Jurkat, Clone E6-1 (cell line): ENCODE results near the gene TCF3.

Source experiments
- DNase-seq: peaks from one replicate; pipeline ENCODE4 v3.0.0-alpha.2; 2011; ENCODE audit warnings: low read depth, low spot score
- H3K4me3 ChIP-seq: 2 replicates; pipeline ENCODE4 v1.5.1; 2011; ENCODE audit warnings: mild to moderate bottlenecking, low read length, control low read depth, moderate library complexity

TCF3 gene

GRCh38 chr19:1598777-1599459 is 53.5 kb downstream of the TCF3 start:
- no peak overlapping the region for H3K4me3 ChIP-seq
- DNase-seq: no peak

GRCh38 chr19:1593501-1593772 is 59.0 kb downstream of the TCF3 start:
- DNase-seq: no peak
- peak overlapping the region; percentile 71 for H3K4me3 ChIP-seq

- peak; percentile 80 for DNase-seq
- H3K4me3 ChIP-seq: peak within 1 kb of the TSS; percentile 97
Measured at GRCh38 chr19:1592755-1593500, 59.5 kb downstream of the TCF3 start, which contains the start of gene MBD3. Gene MBD3, minus strand, starts transcription at chr19:1592865. Its CDS starts 234 bp downstream, at chr19:1592631.

- DNase-seq: peak; percentile 71
- H3K4me3 ChIP-seq: peak overlapping the region; percentile 97
Measured at GRCh38 chr19:1592024-1592754, 60.2 kb downstream of the TCF3 start.

- peak overlapping the region; percentile 97 for H3K4me3 ChIP-seq
- no peak for DNase-seq
Measured at GRCh38 chr19:1591421-1592023, 60.9 kb downstream of the TCF3 start.

- H3K4me3 ChIP-seq: peak overlapping the region; percentile 97
- peak; percentile 50 for DNase-seq
Measured at GRCh38 chr19:1590641-1591397, 61.6 kb downstream of the TCF3 start.

- H3K4me3 ChIP-seq: no peak overlapping the region
- DNase-seq: no peak
Measured at GRCh38 chr19:1587872-1588271, 64.5 kb downstream of the TCF3 start.

GRCh38 chr19:1585243-1585580 is 67.2 kb downstream of the TCF3 start:
- H3K4me3 ChIP-seq: no peak overlapping the region
- no peak for DNase-seq

GRCh38 chr19:1584500-1585242 is 67.7 kb downstream of the TCF3 start:
- no peak overlapping the region for H3K4me3 ChIP-seq
- DNase-seq: no peak

GRCh38 chr19:1582201-1582600 is 70.2 kb downstream of the TCF3 start:
- no peak overlapping the region for H3K4me3 ChIP-seq
- DNase-seq: no peak

- H3K4me3 ChIP-seq: no peak overlapping the region
- no peak for DNase-seq
Measured at GRCh38 chr19:1580957-1581356, 71.5 kb downstream of the TCF3 start.

- no peak overlapping the region for H3K4me3 ChIP-seq
- DNase-seq: no peak
Measured at GRCh38 chr19:1580382-1580781, 72.0 kb downstream of the TCF3 start.

- H3K4me3 ChIP-seq: no peak overlapping the region
- no peak for DNase-seq
Measured at GRCh38 chr19:1579222-1579621, 73.2 kb downstream of the TCF3 start.

GRCh38 chr19:1577929-1578618 is 74.3 kb downstream of the TCF3 start:
- no peak overlapping the region for H3K4me3 ChIP-seq
- no peak for DNase-seq

- no peak for DNase-seq
- no peak overlapping the region for H3K4me3 ChIP-seq
Measured at GRCh38 chr19:1577090-1577928, 75.1 kb downstream of the TCF3 start.

GRCh38 chr19:1576242-1577089 is 75.9 kb downstream of the TCF3 start:
- DNase-seq: no peak
- no peak overlapping the region for H3K4me3 ChIP-seq
